ENCODE data around the gene ATL1. TPM values are rescaled to one million over a fixed set of nuclear protein-coding genes. Genes with fewer than 3 reads are reported as not detected.
A peak's percentile ranks its signal among the peaks of the same experiment; 100 is the strongest.
"Not testable (repeated sequence)": the region's sequence is repeated elsewhere in the genome, so short reads cannot be mapped to it uniquely, and the experiment has no call there.

The ATL1 gene
- total RNA-seq, 1 donor from 2014 or later = 7.2 TPM

DNA sequence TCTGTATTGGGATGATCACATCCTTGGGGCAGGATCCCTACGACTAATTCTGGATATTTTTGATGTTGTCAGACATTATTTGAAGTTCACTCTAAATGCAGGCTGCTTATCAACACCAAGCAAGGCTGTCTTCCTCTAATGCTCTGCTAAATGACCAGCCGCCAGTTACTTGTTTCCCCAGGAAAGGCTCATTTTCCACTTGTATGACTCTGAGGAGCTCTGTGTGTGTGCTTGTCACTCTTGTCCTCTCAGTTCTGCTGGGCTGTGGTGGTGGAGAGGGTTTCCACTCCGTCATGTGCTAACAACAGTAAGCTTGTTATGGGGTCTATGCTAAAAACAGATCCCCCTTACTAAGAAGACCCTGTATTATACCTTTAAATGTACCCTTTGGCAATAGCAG is 42.1 kb downstream of the ATL1 start:
- DNase-seq = no peak

DNA sequence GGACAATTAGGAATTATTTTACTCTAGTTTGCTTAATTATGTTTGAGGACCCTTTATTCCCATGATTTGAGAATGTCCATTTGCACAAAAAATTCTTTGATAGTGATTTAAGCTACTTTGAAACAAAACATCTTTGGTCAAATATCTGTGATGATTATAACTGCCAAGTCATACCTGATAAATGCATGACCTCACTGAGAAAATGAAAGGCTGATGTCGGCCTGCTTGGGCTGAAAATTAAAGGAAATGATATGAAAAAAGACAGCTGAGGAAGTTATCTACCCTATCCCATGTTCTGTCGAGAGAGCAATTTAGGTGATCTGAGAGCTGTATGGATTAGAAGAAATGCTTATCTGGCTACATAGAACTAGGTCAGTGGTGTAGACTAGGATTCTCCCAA is 43.6 kb downstream of the ATL1 start:
- DNase-seq = no peak

DNA sequence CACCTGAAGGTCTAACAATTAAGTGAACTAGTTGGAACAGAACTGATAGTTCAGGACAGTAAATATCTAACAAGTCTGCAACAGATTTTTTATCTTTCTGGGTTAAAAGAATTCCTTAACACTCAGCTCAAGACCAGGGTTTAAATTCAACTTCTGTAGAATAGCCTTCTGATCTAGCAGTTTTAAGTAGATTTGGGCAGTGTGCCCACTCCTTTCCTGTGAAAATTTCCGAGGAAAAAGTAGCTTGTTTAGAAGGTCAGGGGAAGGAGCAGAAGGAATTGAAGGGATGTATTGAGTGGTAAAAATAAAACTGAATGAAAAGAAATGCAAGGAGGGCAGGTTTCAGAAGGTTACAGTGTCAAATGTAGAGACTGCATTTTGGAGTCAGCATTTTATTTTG is 45.8 kb downstream of the ATL1 start:
- peak; percentile 49 for DNase-seq

DNA sequence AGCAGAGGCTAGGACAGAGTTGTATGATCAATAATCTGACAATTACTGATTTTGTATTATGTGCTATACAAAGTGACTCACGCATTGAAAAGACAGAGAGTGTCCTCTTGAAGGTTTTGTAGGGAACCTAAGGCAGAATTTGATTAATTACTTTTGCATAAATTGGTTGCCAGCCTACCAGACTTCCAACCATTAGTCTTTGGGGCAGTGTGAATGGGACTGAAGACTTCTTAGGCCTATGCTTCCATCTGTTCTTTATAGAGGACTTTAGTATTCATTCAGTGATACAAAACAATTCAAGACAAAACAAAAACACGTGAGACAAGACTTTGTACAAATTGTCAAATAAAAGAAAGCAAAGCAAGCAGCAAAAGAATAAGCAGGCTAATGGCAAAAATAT is 46.5 kb downstream of the ATL1 start:
- DNase-seq = no peak

DNA sequence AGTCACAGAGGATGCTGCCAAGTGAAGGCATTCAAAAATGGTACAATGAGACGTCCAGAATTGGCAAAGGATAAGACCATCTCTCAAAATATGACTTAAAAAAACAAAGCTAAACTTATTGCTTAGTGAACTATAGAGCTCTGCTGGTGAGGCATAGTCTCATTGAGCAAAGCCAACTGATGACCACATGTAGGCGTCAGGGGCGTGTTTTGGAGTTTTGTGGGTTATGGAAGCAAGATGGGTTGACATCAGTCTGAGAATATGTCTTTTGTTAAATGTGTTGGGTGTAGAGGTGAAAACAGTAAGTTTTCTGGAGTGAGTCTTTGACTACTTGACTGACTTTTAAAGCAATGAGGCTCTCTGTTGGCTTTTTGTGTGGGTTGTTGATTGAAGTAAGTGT is 47.2 kb downstream of the ATL1 start:
- DNase-seq = no peak

DNA sequence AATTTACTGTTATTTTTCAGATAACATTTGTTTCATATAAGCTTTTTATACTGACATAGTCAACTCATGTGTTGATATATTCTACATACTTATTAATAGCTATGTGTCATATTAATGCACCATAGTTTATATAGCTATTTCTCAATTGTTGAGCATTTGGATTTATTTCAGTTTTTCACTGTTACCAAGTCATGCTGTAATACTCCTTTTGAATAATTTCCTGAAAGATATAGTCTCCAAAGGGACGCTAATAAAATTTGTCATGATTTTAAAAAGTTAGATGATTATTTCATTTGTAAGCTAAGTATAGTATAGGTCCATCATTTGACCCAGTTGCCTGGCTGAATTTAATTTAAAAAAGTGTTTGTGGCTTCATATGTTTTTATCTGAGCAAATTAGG is 47.8 kb downstream of the ATL1 start:
- DNase-seq = no peak

DNA sequence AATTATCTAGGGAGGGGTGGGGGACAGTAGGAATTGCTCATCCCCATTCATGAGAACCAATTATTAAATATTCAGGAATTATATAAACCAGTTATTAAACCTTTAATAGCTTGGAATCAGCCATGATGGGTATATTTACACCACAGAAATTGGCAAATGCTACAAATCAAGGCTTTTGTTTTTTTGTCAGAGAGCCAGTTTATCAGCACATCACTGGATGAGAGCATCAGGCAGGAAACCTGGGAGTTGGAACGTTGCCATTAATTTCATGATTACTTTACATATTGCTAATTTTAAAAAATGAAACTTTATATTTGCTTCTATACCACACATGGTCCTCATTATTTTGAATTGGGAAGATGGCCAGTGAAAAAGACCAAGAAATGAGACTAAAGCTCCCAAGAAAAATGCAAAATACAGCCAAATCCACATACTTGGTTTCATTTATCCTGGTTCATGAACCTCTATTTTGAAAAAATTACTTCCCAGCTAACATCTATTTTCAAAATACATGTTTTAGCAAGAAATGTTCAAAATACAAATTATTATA is 48.4 kb downstream of the ATL1 start:
- peak; percentile 62 for DNase-seq

DNA sequence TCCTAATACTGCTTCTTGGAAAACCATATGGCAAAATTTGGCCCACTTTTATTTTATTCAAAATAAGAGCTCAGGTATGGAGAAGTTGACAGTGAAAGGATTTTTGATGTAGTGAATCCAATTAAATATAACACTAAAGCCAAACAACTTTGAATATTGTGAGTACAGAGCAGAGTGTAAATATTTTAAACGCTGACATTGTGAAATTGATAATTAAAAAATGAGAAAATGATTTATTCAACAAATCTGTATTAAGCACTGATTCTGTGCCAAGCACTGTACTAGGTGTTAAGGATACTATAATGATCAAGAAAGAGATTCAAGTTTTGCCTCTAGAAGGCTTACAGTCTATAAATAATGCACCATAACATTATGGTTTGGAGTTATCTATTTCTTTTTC is 50.5 kb downstream of the ATL1 start:
- no peak for DNase-seq

DNA sequence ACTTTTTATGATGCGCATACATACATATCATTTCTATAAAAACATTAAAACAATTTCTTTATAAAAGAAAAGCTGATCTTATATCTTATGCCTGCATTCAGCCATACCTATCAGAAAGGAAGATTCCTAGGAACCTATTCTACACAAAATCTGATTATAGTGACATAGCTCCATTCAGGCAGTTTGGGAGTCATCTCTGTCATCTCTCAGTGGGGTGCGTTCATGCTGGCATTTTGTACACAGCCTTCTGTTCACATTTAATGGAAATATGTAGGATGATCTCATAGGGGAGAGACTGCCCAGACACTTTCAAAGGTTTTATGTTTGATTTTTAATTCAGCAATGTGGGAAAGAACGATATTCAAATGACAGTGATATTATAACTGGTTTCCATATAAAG is 52.9 kb downstream of the ATL1 start:
- no peak for DNase-seq

DNA sequence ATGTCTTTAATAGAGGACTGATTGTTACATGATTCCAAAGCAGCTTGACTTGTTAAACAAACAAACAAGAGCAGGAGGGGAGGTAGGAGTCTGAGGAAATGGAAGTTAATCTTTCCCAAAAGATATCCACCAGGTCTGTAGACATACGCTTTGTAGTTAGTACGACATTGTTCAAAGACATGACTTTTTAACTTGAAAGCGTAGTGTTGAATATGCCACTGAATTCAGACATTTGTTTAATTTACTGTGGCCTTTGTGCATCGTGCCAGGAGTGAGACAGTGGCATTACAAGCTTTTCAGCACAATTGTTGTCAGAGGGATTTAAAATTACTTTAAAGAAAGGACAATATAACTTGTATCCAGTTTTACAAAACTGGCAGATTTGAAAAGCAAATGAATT is 55.1 kb downstream of the ATL1 start:
- DNase-seq = no peak

DNA sequence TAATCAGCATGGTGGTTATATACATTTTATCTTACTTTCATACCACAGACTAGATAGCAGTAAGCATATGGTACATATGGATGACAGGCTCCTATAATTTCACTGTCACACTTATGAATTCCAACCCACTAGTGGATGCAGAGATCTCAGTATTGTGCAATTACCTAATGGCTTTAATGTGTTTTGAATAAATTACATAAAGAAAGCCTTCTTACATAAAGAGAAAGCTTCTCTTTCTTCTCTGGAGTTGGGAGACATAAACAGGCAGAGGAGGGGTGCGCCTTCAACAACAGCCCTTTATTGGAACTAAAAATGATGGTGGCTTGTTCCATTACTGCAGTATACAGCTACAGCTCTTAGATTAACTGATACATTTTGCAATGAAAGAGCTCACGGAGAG is 55.6 kb downstream of the ATL1 start:
- no peak for DNase-seq

DNA sequence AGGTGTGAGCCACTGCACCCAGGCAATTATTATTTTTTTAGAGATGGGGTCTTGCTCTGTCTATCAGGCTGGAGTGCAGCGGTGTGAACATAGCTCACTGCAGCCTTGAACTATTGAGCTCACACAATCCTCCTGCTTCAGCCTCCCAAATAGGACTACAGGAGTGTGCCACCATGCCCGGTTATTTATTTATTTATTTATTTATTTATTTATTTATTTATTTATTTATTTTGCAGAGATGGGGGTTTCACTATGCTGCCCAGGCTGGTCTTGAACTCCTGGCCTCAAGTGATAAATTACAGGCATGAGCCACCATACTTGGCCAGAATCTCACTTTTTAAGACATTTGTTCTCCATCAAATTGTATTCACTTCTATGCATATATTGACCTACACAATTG is 56.3 kb downstream of the ATL1 start:
- DNase-seq = no peak

DNA sequence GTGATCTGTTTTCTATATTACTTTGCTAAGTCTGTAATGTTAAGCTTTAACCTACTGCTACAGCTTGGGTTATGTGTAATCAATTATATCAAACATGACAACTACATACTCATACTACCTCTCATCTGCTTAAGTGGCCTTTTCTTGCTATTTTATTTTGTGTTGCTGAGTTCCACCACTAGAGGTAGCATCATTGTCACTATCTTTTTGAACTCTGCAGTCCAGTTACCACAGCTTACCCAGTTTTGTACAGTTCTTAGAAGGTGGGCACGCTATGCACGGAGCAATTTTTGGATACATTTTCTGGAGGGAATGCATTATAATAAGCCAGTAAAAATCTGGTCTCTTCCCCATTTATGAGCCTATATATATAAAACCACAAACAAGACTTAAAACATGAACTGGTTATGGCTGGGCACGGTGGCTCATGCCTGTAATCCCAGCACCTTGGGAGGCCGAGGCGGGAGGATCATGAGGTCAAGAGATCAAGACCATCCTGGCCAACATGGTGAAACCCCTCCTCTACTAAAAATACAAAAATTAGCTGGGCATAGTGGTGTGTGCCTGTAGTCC is 59.7 kb downstream of the ATL1 start:
- DNase-seq = peak; percentile 44

DNA sequence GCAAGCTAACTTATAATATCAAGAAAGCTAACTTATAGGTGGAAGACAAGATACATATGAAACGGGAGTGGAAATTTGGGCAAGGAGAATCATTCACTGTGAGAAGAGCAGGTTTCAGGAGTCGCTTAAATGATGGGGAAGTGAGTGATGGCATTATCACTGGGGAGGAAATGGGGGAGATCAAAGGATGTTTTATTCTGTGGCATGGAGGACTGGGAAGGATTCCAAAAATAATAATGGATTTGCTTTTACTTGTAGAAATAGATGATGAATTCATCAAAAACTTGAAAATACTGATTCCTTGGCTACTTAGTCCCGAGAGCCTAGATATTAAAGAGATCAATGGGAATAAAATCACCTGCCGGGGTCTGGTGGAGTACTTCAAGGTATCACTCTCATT is 60.4 kb downstream of the ATL1 start:
- DNase-seq = no peak

DNA sequence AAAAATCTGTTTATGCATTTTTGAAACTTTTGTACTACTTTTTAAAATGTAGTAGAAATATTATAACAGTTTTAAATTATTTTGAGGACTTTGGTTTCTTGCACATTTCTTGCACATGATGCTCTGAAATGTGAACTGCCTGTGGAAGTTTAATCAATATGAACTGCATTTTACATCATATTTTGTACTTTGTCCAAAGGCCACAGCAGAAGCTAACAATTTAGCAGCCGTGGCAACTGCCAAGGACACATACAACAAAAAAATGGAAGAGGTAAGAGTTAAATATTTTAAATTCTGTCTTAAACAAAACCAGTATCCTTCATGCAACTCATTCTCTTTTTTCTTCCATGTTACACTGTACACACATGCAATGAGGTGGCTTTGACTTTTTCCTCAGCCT is 63.0 kb downstream of the ATL1 start:
- DNase-seq = no peak

DNA sequence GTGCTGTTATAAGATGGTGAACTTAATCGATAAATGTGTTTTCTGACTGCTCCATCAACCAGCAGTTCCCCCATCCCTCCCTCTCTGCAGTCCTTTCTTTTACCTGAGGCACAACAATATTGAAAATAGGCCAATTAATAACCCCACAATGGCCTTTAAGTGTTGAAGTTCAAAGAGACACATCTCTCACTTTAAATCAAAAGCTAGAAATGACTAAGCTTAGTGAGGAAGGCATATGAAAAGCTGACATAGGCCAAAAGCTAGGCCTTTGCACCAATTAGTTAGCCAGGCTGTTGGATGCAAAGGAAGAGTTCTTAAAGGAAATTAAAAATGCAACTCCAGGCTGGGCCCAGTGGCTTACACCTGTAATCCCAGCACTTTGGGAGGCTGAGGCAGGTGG is 64.5 kb downstream of the ATL1 start:
- no peak for DNase-seq

DNA sequence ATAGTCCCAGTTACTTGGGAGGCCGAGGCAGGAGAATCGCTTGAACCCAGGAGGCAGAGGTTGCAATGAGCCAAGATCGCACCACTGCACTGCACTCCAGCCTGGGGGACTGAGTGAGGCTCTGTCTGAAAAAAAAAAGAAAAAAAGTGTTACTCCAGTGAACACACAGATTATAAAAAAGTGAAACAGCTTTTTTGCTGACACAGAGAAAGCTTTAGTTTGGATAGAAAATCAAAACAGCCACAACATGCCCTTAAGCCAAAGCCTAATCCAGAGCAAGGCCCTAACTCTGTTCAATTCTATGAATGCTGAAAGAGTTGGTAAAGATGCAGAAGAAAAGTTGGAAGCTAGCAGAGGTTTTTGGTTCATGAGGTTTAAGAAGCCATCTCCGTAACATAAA is 65.0 kb downstream of the ATL1 start:
- not testable (repeated sequence) for DNase-seq

DNA sequence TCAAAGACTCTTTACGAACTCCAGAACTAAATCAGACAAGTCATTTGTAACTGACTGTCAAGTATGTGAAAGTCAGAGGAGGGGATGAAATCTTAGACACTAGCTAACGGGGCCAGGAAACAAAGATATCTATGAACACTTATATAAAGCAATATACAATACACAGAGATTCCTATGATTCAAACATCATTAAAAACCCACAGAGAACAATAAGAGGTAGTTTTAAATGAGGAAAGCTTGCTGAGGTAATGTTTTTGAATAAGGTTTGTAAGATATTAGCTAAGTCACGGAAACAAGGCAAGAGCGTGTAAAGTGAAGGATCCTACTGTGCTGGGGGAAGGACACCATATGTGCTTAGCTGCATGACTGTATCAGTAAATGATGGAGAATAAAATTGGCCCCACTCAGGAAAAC is 71.5 kb downstream of the ATL1 start:
- no peak for DNase-seq

DNA sequence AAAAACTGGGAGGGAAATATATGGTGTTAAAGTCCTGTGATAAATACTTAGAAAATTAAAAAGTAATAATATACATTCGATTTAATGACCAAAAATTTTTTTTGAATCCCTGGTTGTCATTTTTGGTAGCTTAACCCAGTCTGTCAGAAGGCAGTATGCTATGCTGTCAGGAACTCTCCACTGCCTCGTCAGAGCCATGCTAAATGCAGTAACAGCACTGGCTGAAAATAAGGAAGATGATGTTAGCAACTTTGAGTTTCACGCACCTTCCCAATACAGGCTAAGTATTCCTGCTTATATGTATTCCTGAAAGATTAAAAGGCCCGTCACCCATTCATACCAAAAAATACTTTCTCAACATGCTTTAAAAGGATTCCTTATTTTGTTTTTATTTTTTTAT is 74.0 kb downstream of the ATL1 start:
- no peak for DNase-seq

DNA sequence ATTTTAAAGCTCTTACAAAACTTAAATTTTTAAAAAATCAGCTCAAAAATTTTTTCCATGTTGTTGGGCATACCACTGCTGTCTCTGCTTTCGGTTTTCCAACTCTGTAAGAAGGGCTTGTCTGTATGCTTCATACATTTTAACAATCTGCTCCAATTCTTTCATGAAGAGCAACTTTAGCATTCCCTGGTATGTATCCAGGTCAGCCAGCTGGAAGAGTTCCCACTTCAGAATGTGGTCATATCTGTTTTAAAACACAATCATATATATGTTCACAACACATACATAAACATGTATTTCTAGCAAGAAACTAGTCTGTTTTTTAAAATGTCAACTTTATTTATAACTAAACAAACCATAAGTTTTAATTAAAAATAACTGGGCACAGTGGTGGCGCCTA is 75.2 kb downstream of the ATL1 start:
- DNase-seq = no peak

DNA sequence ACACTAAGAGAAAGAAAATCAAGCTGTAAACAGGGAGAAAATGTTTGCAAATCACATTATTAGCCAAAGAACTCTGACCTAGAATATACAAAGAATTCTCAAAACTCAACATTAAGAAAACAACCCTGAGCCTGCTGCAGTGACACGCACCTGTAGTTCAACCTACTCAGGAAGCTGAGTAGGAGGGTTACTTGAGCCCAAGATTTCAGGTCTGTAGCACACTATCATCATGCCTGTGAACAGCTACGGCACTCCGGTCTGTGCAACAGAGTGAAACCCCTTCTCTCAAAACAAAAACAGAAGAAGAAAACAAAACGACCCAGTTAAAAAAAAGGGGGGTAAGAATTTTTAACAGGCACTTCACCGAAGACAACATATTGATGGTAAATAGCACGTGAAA is 87.3 kb downstream of the ATL1 start:
- no peak for DNase-seq

DNA sequence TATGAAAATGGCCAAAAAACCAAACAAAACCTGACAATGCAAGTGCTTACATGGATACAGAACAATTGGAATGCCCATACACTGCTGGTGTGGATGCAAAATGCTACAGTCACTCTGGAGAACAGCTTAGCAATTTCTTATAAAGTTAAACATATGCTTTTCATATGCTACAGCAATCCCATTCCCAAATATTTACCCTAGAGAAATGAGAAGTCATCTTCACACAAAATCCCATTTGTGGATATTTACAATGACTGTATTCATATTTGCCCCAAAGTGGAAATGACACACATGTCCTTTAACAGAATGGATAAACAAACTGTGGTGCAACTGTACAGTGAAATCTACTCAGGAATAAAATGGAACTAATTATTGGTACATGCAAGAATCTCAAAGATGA is 87.8 kb downstream of the ATL1 start:
- no peak for DNase-seq

DNA sequence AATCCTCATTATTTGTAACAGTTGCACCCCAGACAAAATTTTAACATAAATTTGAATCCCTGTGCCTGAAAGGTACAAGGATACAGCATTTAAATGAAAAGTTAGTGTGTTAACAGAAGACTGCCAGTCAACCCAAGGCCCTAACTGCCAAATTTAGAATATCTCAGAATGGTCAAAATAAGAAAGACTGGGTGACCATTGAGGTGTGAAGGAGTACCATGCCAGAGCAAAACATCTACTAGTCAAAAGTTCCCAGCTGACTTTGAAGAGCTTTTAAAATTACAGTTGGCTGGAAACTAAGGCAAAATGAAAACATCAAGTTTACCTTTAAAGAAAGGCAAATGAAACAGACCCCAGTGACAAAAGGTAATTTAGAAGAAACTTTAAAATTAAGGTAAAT is 89.7 kb downstream of the ATL1 start:
- DNase-seq = no peak

DNA sequence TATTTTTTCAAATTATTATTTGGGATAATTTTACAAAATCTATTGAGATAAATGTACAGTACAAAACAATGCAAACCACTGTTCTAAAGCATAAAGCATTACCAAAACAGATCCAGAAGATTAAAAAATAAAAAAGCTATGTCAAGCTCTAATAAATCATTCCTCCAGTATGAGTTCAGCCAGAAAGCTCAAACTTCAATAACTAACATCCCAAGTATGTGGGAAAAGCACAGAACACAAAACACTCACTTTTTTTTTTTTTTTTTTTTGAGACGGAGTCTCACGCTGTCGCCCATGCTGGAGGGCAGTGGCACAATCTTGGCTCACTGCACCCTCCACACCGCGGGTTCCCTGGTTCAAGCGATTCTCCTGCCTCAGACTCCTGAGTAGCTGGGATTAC is 96.8 kb downstream of the ATL1 start:
- no peak for DNase-seq

DNA sequence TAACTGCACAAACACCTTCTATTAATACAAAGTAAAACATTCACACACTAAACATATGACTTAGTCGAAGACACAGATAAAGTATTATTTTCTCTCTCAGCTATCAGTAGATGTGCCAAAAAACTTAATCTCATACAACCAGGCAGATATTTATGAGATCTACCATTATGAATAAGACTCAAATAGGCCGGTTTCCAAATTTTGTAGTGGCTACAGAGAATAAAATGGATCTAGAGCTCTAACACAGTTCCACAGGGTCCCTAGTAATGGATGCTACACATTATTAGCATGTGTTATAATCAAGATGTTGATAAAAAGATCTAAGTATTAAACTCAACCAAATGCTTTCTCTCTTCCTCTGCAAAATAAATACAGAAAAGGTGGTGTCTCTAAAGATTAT is 97.8 kb downstream of the ATL1 start:
- DNase-seq = no peak
